Neural progenitor cell (in vitro differentiated cells): Measurements from ENCODE around the gene L3MBTL1. TPM values are rescaled to one million over a fixed set of nuclear protein-coding genes. Genes with fewer than 3 reads are reported as not detected.

Experiments
- DNase-seq: peaks from one replicate; pipeline ENCODE4 v3.0.0-alpha.2; 2016; ENCODE audit warnings: low spot score
- H2AFZ ChIP-seq: fragments of 200-600 bp; sonication (generic); replicated peaks from 2 replicates; pipeline ENCODE4 v1.6.1; 2016; ENCODE audit warnings: antibody characterized with exemption
- H3F3A ChIP-seq: fragments of 200-600 bp; sonication (generic); 2 replicates; pipeline ENCODE4 v1.6.1; 2016; ENCODE audit warnings: antibody characterized with exemption, low read depth
- H3K27ac ChIP-seq: fragments of 200-600 bp; sonication (generic); 2 replicates; pipeline ENCODE4 v1.5.1; 2016; ENCODE audit warnings: mild to moderate bottlenecking
- H3K27me3 ChIP-seq: fragments of 200-600 bp; sonication (generic); 2 replicates; pipeline ENCODE4 v1.6.1; 2016; ENCODE audit warnings: mild to moderate bottlenecking, moderate library complexity
- H3K36me3 ChIP-seq: fragments of 200-600 bp; sonication (generic); 2 replicates; pipeline ENCODE4 v1.5.1; 2016
- H3K4me1 ChIP-seq: fragments of 200-600 bp; sonication (generic); 2 replicates; pipeline ENCODE4 v1.6.1; 2016; ENCODE audit warnings: mixed run types
- H3K4me2 ChIP-seq: fragments of 200-600 bp; sonication (generic); 2 replicates; pipeline ENCODE4 v1.6.1; 2016
- H3K4me3 ChIP-seq: fragments of 200-600 bp; sonication (generic); 2 replicates; pipeline ENCODE4 v1.5.1; 2016
- H3K79me2 ChIP-seq: fragments of 200-600 bp; sonication (generic); 2 replicates; pipeline ENCODE4 v1.6.1; 2016; ENCODE audit warnings: low read depth
- H3K9ac ChIP-seq: fragments of 200-600 bp; sonication (generic); 2 replicates; pipeline ENCODE4 v1.6.1; 2016
- H3K9me3 ChIP-seq: fragments of 200-600 bp; sonication (generic); 2 replicates; pipeline ENCODE4 v1.5.1; 2016; ENCODE audit warnings: low read depth
- H4K20me1 ChIP-seq: fragments of 200-600 bp; sonication (generic); 2 replicates; pipeline ENCODE4 v1.6.1; 2016; ENCODE audit warnings: low read depth
- H3K27ac Mint-ChIP-seq: 3 replicates; pipeline ENCODE4 v1.8.0; 2021; ENCODE audit warnings: mixed read lengths
- H3K27me3 Mint-ChIP-seq: 2 replicates; pipeline ENCODE4 v1.8.0; 2022; ENCODE audit warnings: low read depth, mild to moderate bottlenecking, inconsistent platforms, moderate library complexity, mixed read lengths; ENCODE audit not compliant: insufficient read depth
- H3K36me3 Mint-ChIP-seq: 3 replicates; pipeline ENCODE4 v1.8.0; 2021; ENCODE audit warnings: mixed read lengths
- H3K4me1 Mint-ChIP-seq: 3 replicates; pipeline ENCODE4 v1.8.0; 2021; ENCODE audit warnings: mixed read lengths
- H3K4me3 Mint-ChIP-seq: 3 replicates; pipeline ENCODE4 v1.8.0; 2021; ENCODE audit warnings: mild to moderate bottlenecking, moderate library complexity, mixed read lengths
- H3K9me3 Mint-ChIP-seq: 3 replicates; pipeline ENCODE4 v1.8.0; 2020; ENCODE audit warnings: mixed read lengths
- CTCF ChIP-seq: fragments of 200-600 bp; sonication (generic); IDR thresholded peaks from 2 replicates; pipeline ENCODE4 v1.5.1; 2017; ENCODE audit warnings: antibody characterized with exemption, mild to moderate bottlenecking
- EZH2 ChIP-seq: fragments of 200-600 bp; sonication (generic); IDR thresholded peaks from 2 replicates; pipeline ENCODE4 v1.6.1; 2017; ENCODE audit warnings: antibody characterized with exemption, mild to moderate bottlenecking, moderate library complexity
- EZH2phosphoT487 ChIP-seq: fragments of 200-600 bp; sonication (generic); IDR thresholded peaks from 2 replicates; pipeline ENCODE4 v1.6.1; 2017; ENCODE audit warnings: antibody characterized with exemption
- total RNA-seq: library from RNA; depleted of rRNA; stranded (reverse); fragments of >200 nt; gene quantifications from 2 replicates; pipeline ENCODE4 v1.2.3, GENCODE V29; 2015; ENCODE audit warnings: low replicate concordance

Gene L3MBTL1
- total RNA-seq, 1 donor from 2014 or later = 27.6 TPM

DNA sequence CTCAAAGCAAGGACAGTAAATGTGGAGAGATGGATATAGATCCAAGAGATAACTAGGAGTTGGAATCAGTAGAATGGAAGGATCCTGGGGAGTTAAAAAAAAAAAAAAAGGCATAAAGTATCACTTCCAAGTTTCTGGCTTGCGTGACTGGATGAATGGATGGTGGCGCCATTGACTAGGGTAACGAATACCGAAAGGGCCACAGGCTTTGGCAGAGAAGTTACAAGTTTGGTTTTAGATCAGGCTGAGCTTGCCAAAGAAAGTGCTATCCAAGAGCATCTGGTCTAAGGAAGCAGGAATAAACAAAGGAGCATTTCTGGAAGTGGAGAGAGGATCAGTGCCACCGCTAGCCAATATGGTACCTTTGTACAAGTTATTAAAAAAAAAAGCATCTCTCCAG is 17.5 kb downstream of the L3MBTL1 start:
- no peaks in the 10 kb centered on the region for H3K79me2 ChIP-seq
- H3K27me3 Mint-ChIP-seq = peaks cover 8% of the 10 kb centered on the region

DNA sequence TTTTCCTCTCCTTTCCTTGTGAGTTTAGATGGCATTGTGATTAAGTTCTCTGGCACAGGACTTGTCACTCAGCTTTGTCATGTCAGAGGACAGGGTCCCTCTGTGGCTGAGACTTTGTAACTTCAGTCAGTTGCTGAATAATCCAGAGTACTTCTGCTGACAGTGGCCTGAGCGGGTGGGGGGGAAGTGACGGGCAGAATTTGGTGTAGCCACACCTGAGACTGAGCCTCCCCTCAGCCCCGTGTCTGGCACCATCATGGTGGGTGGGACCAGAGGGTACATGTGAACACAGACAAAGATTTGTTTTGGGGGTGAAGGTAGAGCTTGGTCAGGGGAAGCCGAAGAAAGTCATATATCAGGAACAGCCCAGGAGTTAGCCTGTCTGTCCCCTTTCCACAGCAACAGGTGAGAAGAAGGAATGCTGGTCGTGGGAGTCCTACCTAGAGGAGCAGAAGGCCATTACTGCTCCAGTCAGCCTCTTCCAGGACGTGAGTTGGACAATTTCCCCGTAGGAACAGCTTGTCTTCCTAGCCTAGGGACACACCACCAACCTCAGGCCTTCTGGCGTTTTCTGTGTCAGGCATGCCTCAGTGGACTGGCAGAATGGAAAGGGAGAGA is 20.9 kb downstream of the L3MBTL1 start:
- Histone ChIP-seq H3K27me3 (no peaks in the 10 kb centered on the region), H2AFZ (no peak overlapping the region), H3K4me3 (no peak overlapping the region), H3K4me2 (no peak overlapping the region), H3K27ac (no peak overlapping the region), H3K9me3 (no peaks in the 10 kb centered on the region), H3K4me1 (no peaks in the 10 kb centered on the region), H3F3A (no peaks in the 10 kb centered on the region), H3K36me3 (no peaks in the 10 kb centered on the region), H3K9ac (no peak overlapping the region), H3K79me2 (no peaks in the 10 kb centered on the region), H4K20me1 (no peaks in the 10 kb centered on the region)
- Mint-ChIP-seq H3K36me3 (no peaks in the 10 kb centered on the region), H3K4me3 (no peak overlapping the region), H3K4me1 (no peaks in the 10 kb centered on the region), H3K27ac (no peak overlapping the region), H3K9me3 (no peaks in the 10 kb centered on the region), H3K27me3 (peaks cover 8% of the 10 kb centered on the region)
- DNase-seq = no peak
- TF ChIP-seq EZH2phosphoT487 (no peak), EZH2 (no peak), CTCF (no peak)

More for the DNA sequence above, 17.5 kb downstream of the L3MBTL1 start:
- Mint-ChIP-seq H3K4me3 (no peak overlapping the region), H3K9me3 (no peaks in the 10 kb centered on the region), H3K4me1 (no peaks in the 10 kb centered on the region), H3K36me3 (peaks cover 2% of the 10 kb centered on the region), H3K27ac (no peak overlapping the region)
- H4K20me1 ChIP-seq = no peaks in the 10 kb centered on the region
- DNase-seq = no peak
- H3K4me1 ChIP-seq = no peaks in the 10 kb centered on the region
- no peak overlapping the region for H3K4me2 ChIP-seq
- H3F3A ChIP-seq = no peaks in the 10 kb centered on the region
- TF ChIP-seq EZH2 (no peak), CTCF (no peak), EZH2phosphoT487 (no peak)
- no peak overlapping the region for H3K9ac ChIP-seq
- H2AFZ ChIP-seq = no peak overlapping the region
- H3K27ac ChIP-seq = no peak overlapping the region
- no peaks in the 10 kb centered on the region for H3K36me3 ChIP-seq
- H3K27me3 ChIP-seq = no peaks in the 10 kb centered on the region
- no peaks in the 10 kb centered on the region for H3K9me3 ChIP-seq
- H3K4me3 ChIP-seq = no peak overlapping the region

- H3K4me3 ChIP-seq = no peak overlapping the region
- H3K4me1 ChIP-seq = no peaks in the 10 kb centered on the region
- no peaks in the 10 kb centered on the region for H3K9me3 ChIP-seq
- no peak overlapping the region for H3K4me2 ChIP-seq
- TF ChIP-seq EZH2phosphoT487 (no peak), EZH2 (no peak), CTCF (no peak)
- no peak overlapping the region for H2AFZ ChIP-seq
- H3K79me2 ChIP-seq = no peaks in the 10 kb centered on the region
- no peaks in the 10 kb centered on the region for H3K27me3 ChIP-seq
- no peak overlapping the region for H3K27ac Mint-ChIP-seq
- no peaks in the 10 kb centered on the region for H3K36me3 Mint-ChIP-seq
- no peak overlapping the region for H3K4me3 Mint-ChIP-seq
- H4K20me1 ChIP-seq = no peaks in the 10 kb centered on the region
- no peaks in the 10 kb centered on the region for H3F3A ChIP-seq
- H3K9ac ChIP-seq = no peak overlapping the region
- no peaks in the 10 kb centered on the region for H3K4me1 Mint-ChIP-seq
- no peaks in the 10 kb centered on the region for H3K36me3 ChIP-seq
- H3K27ac ChIP-seq = no peak overlapping the region
- no peaks in the 10 kb centered on the region for H3K9me3 Mint-ChIP-seq
- peaks cover 8% of the 10 kb centered on the region for H3K27me3 Mint-ChIP-seq
- DNase-seq = no peak
Observed at GRCh38 chr20:43529051-43529450, 21.6 kb downstream of the L3MBTL1 start.
